Measurements from ENCODE around the gene TMEM125. TPM values are rescaled to one million over a fixed set of nuclear protein-coding genes. Genes with fewer than 3 reads are reported as not detected.

TMEM125 gene
- total and polyA plus RNA-seq, 9 of the 15 experiments (the other 6 are each of a cell fraction or from before 2014, with no cell fraction given): 0.07 to 0.08 TPM; not detected in 7

DNA sequence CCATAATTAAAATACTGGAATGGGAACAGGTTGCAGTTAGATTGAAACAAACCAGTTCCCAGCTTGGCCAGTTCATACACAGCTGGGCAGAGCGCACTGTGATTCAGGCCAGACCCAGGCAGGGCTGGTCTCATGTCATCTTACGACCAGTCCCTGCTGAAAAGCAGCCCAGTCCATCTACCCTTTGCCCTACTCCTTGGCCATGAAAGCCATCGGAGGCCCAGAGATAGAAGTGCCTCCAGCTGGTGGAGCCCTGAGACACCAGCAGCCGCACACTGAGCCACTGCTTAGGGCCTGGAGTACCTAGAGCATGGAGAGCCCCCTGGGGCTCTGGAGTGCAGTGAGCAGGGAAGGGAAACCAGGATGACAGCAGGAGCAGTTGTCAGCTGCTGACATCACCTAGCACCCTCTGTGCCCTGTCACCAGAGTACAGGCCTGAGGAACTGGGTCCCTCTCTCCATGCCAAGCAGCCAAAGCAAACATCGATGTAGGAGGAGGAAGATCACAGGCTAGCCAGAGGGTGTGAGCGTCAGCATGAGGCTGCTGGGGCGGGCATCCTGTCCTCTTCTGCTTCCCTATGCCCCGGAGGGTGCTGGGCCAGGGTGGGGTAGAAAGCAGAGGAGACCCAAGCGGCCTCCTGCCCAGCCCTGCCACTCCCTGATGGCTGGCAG, 34.2 kb upstream of the TMEM125 start:
- 3% methylated on average over 9 of the region's 9 CpGs for WGBS (ENCODE audit: insufficient coverage, low coverage, missing lambda C conversion rate)
- Histone ChIP-seq H3K36me3 (ENCODE audit: control insufficient read depth, insufficient read depth, low read length) (no peaks in the 10 kb centered on the region), H3K9ac (ENCODE audit: insufficient read depth in 1 of 2, low read depth in 2 of 2, low read length in 2 of 2) (no peak overlapping the region), H3K4me2 (ENCODE audit: insufficient read depth, low read length) (no peak overlapping the region), H3K9me1 (ENCODE audit: control insufficient read depth, insufficient read depth, low read length) (no peaks in the 10 kb centered on the region), H3K4me1 (replicated peaks in 1 of 2; ENCODE audit: control insufficient read depth in 2 of 2, insufficient read depth in 2 of 2, low read length in 2 of 2) (no peaks in the 10 kb centered on the region), H4K20me1 (replicated peaks; ENCODE audit: control insufficient read depth, insufficient read depth, low read length) (peaks cover 7% of the 10 kb centered on the region; the same call in 1 of the 2 replicates), H2AFZ (ENCODE audit: low read depth, low read length) (no peak overlapping the region), H3K27me3 (ENCODE audit: control insufficient read depth in 2 of 2, insufficient read depth in 2 of 2, low read length in 2 of 2) (peaks cover 26 to 61% of the 10 kb centered on the region in 2 experiments), H3K79me2 (ENCODE audit: control insufficient read depth, insufficient read depth, low read length) (no peaks in the 10 kb centered on the region), H3K9me3 (replicated peaks; ENCODE audit: control insufficient read depth, insufficient read depth, low read depth, low read length) (no peaks in the 10 kb centered on the region), H3K4me3 (no peak overlapping the region), H3K27ac (ENCODE audit: extremely low read depth, low read depth, low read length) (no peak overlapping the region)
- BruUV-seq (replicated peaks): no TSS peak
- intact Hi-C loops (cut with micrococcal nuclease) (no loop called here), in situ Hi-C loops (cut with MboI) (loop anchor here (10.0 kb wide), 1 partner anchor 699 kb away; the partner anchor contains the start of gene ARTN)
- no peak for DNase-seq (ENCODE audit: extremely low read depth in 1 of 4, low spot score in 3 of 4)
- ATAC-seq: no peak
- FAIRE-seq: no peak
- ChIA-PET POLR2A (interaction anchor here (1.3 kb wide), 1 partner anchor 13 kb away, joined by 4 read pairs; no protein-coding TSS in a partner anchor), CTCF (ENCODE audit: low intra/inter-chr PET ratio) (no interaction called here)
- TF ChIP-seq CCNT2 (IDR thresholded peaks at IDR 0.05; ENCODE audit: borderline replicate concordance, extremely low read depth, insufficient read length, low read depth, low read length) (no peak), NR2C1 (IDR thresholded peaks at IDR 0.05) (no peak), NR2C1 (tag; IDR thresholded peaks at IDR 0.05) (no peak), ZNF165 (CRISPR knock-in tag; IDR thresholded peaks at IDR 0.05; ENCODE audit: borderline replicate concordance) (no peak), RNF2 (IDR thresholded peaks at IDR 0.05) (no peak), CBFA2T2 (conservative IDR thresholded peaks at IDR 0.05) (no peak), ETV1 (tag; conservative IDR thresholded peaks at IDR 0.05; ENCODE audit: low read depth) (no peak), SUPT5H (IDR thresholded peaks at IDR 0.05) (no peak), NFRKB (IDR thresholded peaks at IDR 0.05; ENCODE audit: low read depth) (no peak), IRF2 (CRISPR knock-in tag; IDR thresholded peaks at IDR 0.05) (no peak), ELF4 (CRISPR knock-in tag; IDR thresholded peaks at IDR 0.05) (no peak), ZFX (CRISPR knock-in tag; IDR thresholded peaks at IDR 0.05) (no peak), TCF3 (CRISPR knock-in tag; IDR thresholded peaks at IDR 0.05) (no peak), BRF2 (IDR thresholded peaks at IDR 0.05; ENCODE audit: borderline replicate concordance, insufficient read depth, insufficient read length) (no peak), KLF13 (tag; IDR thresholded peaks at IDR 0.05; ENCODE audit: borderline replicate concordance, low read depth) (no peak), ZNF785 (CRISPR knock-in tag; IDR thresholded peaks at IDR 0.05) (no peak), MIER1 (IDR thresholded peaks at IDR 0.05; ENCODE audit: low read depth) (no peak), MYC (IDR thresholded peaks at IDR 0.05; ENCODE audit: low read depth, low read length) (no peak), MYC (CRISPR knock-in tag; IDR thresholded peaks at IDR 0.05; ENCODE audit: borderline replicate concordance, low read depth) (no peak), CREBBP (IDR thresholded peaks at IDR 0.05; ENCODE audit: low read depth, low read length) (no peak), SMAD1 (IDR thresholded peaks at IDR 0.05; ENCODE audit: low read depth, low read length, partially characterized antibody) (no peak), CHCHD3 (CRISPR knock-in tag; IDR thresholded peaks at IDR 0.05) (no peak)
